Fibroblast of pulmonary artery (primary cell): Measurements from ENCODE around the gene WASL.
A peak's percentile ranks its signal among the peaks of the same experiment; 100 is the strongest.
"Not testable (repeated sequence)": the region's sequence is repeated elsewhere in the genome, so short reads cannot be mapped to it uniquely, and the experiment has no call there.

Experiments
- DNase-seq: peaks from one replicate; pipeline ENCODE4 v3.0.0-alpha.2; 2010; ENCODE audit warnings: low read depth
- H3K4me3 ChIP-seq: replicated peaks from 2 replicates; pipeline ENCODE4 v1.5.1; 2011; ENCODE audit warnings: low read depth, mild to moderate bottlenecking, control low read depth, low read length, moderate library complexity
- CTCF ChIP-seq: IDR thresholded peaks from 2 replicates; pipeline ENCODE4 v1.5.1; 2011; ENCODE audit warnings: mild to moderate bottlenecking, control low read depth, low read length, inconsistent platforms; ENCODE audit errors: missing control alignments

The WASL gene

GRCh38 chr7:123725586-123726171, 23.1 kb downstream of the WASL start:
- no peak for DNase-seq
- TF ChIP-seq CTCF, result no peak
- no peak overlapping the region for H3K4me3 ChIP-seq

- no peak for TF ChIP-seq CTCF
- H3K4me3 ChIP-seq, result no peak overlapping the region
- no peak for DNase-seq
These were observed 24.0 kb downstream of the WASL start for GRCh38 chr7:123724817-123725253.

GRCh38 chr7:123723913-123724312, 24.9 kb downstream of the WASL start:
- DNase-seq, result no peak
- no peak overlapping the region for H3K4me3 ChIP-seq
- no peak for TF ChIP-seq CTCF

- H3K4me3 ChIP-seq, DNase-seq: not testable (repeated sequence)
These were observed 28.3 kb downstream of the WASL start for GRCh38 chr7:123720527-123720926.

GRCh38 chr7:123719197-123719721, 29.5 kb downstream of the WASL start:
- no peak for TF ChIP-seq CTCF
- no peak overlapping the region for H3K4me3 ChIP-seq
- peak; percentile 16 for DNase-seq

GRCh38 chr7:123718773-123719172, 30.0 kb downstream of the WASL start:
- no peak overlapping the region for H3K4me3 ChIP-seq
- TF ChIP-seq CTCF, result no peak
- no peak for DNase-seq

- no peak for TF ChIP-seq CTCF
These were observed 31.1 kb downstream of the WASL start for GRCh38 chr7:123717689-123718088.

More at GRCh38 chr7:123717689-123718088, 31.1 kb downstream of the WASL start:
- no peak overlapping the region for H3K4me3 ChIP-seq
- no peak for DNase-seq
